GM10248 (cell line): ENCODE results near the gene MECR.

Source experiments
- CTCF ChIA-PET: fragments of 300-600 bp; sonication (Branson Sonifier 250); formaldehyde crosslinking; extraction: SDS; loops from one replicate; lab custom pipeline; 2021; ENCODE audit warnings: antibody characterized with exemption; lab: Yijun Ruan, JAX
- POLR2A ChIA-PET: fragments of 350-650 bp; sonication (Branson Sonifier 250); formaldehyde crosslinking; extraction: SDS; loops from one replicate; lab custom pipeline; 2020; ENCODE audit warnings: antibody characterized with exemption; lab: Yijun Ruan, JAX
- DNase-seq: peaks from one replicate; pipeline ENCODE4 v3.0.0; 2012; ENCODE audit errors: extremely low spot score
- CTCF ChIP-seq: IDR thresholded peaks from 2 replicates; pipeline ENCODE4 v1.5.1; 2012; ENCODE audit warnings: mild to moderate bottlenecking, low read depth; ENCODE audit errors: extremely low read depth, missing control alignments, control extremely low read depth

The MECR gene

GRCh38 chr1:29271724-29272123 is 41.0 kb upstream of the MECR start:
- DNase-seq: no peak
- POLR2A ChIA-PET: no interaction called here
- CTCF ChIA-PET: no interaction called here

DNA sequence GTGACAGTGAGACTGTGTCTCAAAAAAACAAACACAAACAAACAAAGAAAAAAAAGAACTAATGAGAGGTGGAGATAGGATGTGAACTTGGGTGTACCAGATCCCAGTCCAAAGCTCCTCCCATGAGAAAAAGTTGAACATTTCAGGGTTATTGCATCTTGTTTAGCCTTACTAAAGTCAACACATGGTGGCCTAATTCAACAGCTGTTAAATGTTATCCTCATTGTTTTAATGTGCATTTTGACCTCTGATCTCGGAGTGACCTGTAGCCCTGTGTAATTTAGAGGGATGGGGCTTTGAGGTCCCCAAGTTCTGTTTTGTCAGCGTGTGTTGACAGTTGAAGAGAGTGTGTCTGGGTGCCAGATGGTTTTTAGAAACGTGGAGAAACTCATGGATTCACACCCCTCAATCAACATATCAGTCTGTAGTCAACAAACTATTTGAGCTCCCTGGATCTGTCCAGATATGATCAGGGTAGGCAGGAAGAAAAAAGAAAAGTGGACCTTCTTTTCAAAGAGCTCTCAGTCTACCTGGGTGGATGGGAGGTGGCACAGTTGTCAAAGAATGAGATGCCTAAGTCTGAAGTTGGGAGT is 40.3 kb upstream of the MECR start:
- no peak for DNase-seq
- ChIA-PET POLR2A (no interaction called here), CTCF (interaction anchor here (2.1 kb wide), 1 partner anchor 12 kb away, joined by 7 read pairs; no protein-coding TSS in a partner anchor)
- TF ChIP-seq CTCF: no peak

More at GRCh38 chr1:29271724-29272123, 41.0 kb upstream of the MECR start:
- no peak for TF ChIP-seq CTCF

DNA sequence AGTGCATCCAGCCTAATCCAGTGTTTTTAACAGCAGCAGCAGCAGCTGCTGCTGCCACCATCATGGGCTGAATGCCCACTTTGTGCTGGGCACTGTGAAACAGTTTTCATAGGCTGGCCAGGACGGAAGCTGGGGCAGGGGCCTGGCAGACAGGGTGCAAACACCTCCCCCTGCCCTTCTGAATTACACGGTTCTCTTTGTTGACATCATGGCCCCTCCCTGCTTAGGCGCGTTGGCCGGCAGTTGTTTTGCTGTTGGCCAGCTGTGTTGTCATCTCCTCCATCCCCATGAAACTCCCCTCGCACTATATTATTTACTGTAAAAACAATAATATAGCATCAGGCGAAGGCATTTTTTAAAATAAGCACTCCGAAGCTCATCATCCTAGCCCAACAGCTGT is 38.6 kb upstream of the MECR start:
- ChIA-PET POLR2A (no interaction called here), CTCF (interaction anchor here (0.8 to 2.1 kb wide), 3 partner anchors 8 to 12 kb away, joined by 3 to 7 read pairs (median 3); no protein-coding TSS in a partner anchor)
- TF ChIP-seq CTCF: no peak
- no peak for DNase-seq

- no peak for DNase-seq
- no peak for TF ChIP-seq CTCF
- ChIA-PET POLR2A (no interaction called here), CTCF (interaction anchor here (1.1 kb wide), 1 partner anchor 10 kb away, joined by 3 read pairs; no protein-coding TSS in a partner anchor)
These were observed 36.8 kb upstream of the MECR start for GRCh38 chr1:29267321-29268070.

DNA sequence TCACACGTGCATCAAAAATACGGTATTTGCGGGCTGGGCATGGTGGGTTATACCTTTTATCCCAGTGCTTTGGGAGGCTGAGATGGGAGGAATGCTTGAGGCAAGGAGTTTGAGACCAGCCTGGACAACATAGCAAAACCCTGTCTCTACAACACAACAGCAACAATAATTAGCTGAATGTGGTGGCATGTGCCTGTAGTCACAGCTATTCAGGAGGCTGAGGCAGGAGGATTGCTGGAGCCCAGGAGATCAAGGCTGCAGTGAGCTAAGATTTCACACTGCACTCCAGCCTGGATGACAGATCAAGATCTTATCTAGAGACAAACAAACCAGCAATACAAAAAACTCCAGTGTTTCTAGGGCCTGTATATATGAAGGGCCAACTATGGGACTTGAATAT is 36.2 kb upstream of the MECR start:
- no peak for TF ChIP-seq CTCF
- no peak for DNase-seq
- POLR2A ChIA-PET: no interaction called here
- CTCF ChIA-PET: no interaction called here

GRCh38 chr1:29264773-29265389 is 34.1 kb upstream of the MECR start:
- CTCF ChIA-PET: interaction anchor here (1.1 kb wide), 1 partner anchor 21 kb away, joined by 3 read pairs; no protein-coding TSS in a partner anchor
- POLR2A ChIA-PET: no interaction called here
- DNase-seq: no peak
- TF ChIP-seq CTCF: no peak
